OCI-LY7 (cell line): Measurements from ENCODE around the gene SGO1.

Experiments used
- CTCF ChIP-seq: fragments of 200-600 bp; sonication (generic); conservative IDR thresholded peaks from 2 replicates; pipeline ENCODE4 v1.5.1; 2014; ENCODE audit warnings: mild to moderate bottlenecking, antibody characterized with exemption, low read length, moderate library complexity, mixed read lengths
- EZH2phosphoT487 ChIP-seq: fragments of 200-600 bp; sonication (generic); IDR thresholded peaks from 2 replicates; pipeline ENCODE4 v1.6.1; 2018; ENCODE audit warnings: low read depth, borderline replicate concordance, mild to moderate bottlenecking, mixed run types, antibody characterized with exemption, low read length, moderate library complexity, mixed read lengths

GRCh38 chr3:20235796-20236195 lies 49.8 kb upstream of the SGO1 start:
- TF ChIP-seq CTCF = no peak
- TF ChIP-seq EZH2phosphoT487 = no peak
